MM.1S (cell line): ENCODE measurements around the gene ATM.

Experiments used
- DNase-seq: peaks from one replicate; pipeline ENCODE4 v3.0.0-alpha.2; 2015
- H2AFZ ChIP-seq: fragments of 300-600 bp; sonication (generic); 2 replicates; pipeline ENCODE4 v1.6.0; 2016; ENCODE audit warnings: antibody characterized with exemption, low read length
- H3F3A ChIP-seq: fragments of 300-600 bp; sonication (generic); 2 replicates; pipeline ENCODE4 v1.6.1; 2016; ENCODE audit warnings: mild to moderate bottlenecking, antibody characterized with exemption, low read length, moderate library complexity, mixed read lengths; ENCODE audit not compliant: insufficient read depth
- H3K27ac ChIP-seq: fragments of 300-600 bp; sonication (generic); 2 replicates; pipeline ENCODE4 v1.5.1; 2016; ENCODE audit warnings: mild to moderate bottlenecking, low read length
- H3K27me3 ChIP-seq: fragments of 300-600 bp; sonication (generic); replicated peaks from 2 replicates; pipeline ENCODE4 v1.6.0; 2016; ENCODE audit warnings: low read length; ENCODE audit not compliant: insufficient read depth
- H3K36me3 ChIP-seq: fragments of 300-600 bp; sonication (generic); replicated peaks from 2 replicates; pipeline ENCODE4 v1.6.1; 2016; ENCODE audit warnings: mild to moderate bottlenecking, low read length, mixed read lengths; ENCODE audit not compliant: insufficient read depth
- H3K4me1 ChIP-seq: fragments of 300-600 bp; sonication (generic); 2 replicates; pipeline ENCODE4 v1.6.1; 2016; ENCODE audit warnings: low read length, mixed read lengths
- H3K4me2 ChIP-seq: fragments of 300-600 bp; sonication (generic); 2 replicates; pipeline ENCODE4 v1.6.0; 2016; ENCODE audit warnings: low read depth, low read length
- H3K4me3 ChIP-seq: fragments of 300-600 bp; sonication (generic); 2 replicates; pipeline ENCODE4 v1.5.1; 2016; ENCODE audit warnings: low read length, mixed read lengths
- H3K79me2 ChIP-seq: fragments of 300-600 bp; sonication (generic); 2 replicates; pipeline ENCODE4 v1.6.1; 2016; ENCODE audit warnings: mixed run types, low read length, mixed read lengths
- H3K9ac ChIP-seq: fragments of 300-600 bp; sonication (generic); 2 replicates; pipeline ENCODE4 v1.6.1; 2016; ENCODE audit warnings: low read length, mixed read lengths
- H3K9me2 ChIP-seq: fragments of 300-600 bp; sonication (generic); replicated peaks from 2 replicates; pipeline ENCODE4 v1.6.1; 2016; ENCODE audit warnings: mild to moderate bottlenecking, low read length, mixed read lengths; ENCODE audit not compliant: insufficient read depth
- H3K9me3 ChIP-seq: fragments of 300-600 bp; sonication (generic); replicated peaks from 2 replicates; pipeline ENCODE4 v1.6.1; 2016; ENCODE audit warnings: mild to moderate bottlenecking, low read length, mixed read lengths; ENCODE audit not compliant: insufficient read depth
- H4K20me1 ChIP-seq: fragments of 300-600 bp; sonication (generic); 2 replicates; pipeline ENCODE4 v1.6.1; 2016; ENCODE audit warnings: mild to moderate bottlenecking, low read length, moderate library complexity, mixed read lengths; ENCODE audit not compliant: insufficient read depth
- CTCF ChIP-seq: fragments of 300-600 bp; sonication (generic); IDR thresholded peaks from 2 replicates; pipeline ENCODE4 v1.5.1; 2016; ENCODE audit warnings: antibody characterized with exemption, low read length, mixed read lengths
- EZH2 ChIP-seq: fragments of 300-600 bp; sonication (generic); optimal IDR thresholded peaks from 2 replicates; pipeline ENCODE3; 2017; ENCODE audit warnings: low read depth, mild to moderate bottlenecking, antibody characterized with exemption, low read length, mixed read lengths
- EZH2phosphoT487 ChIP-seq: fragments of 300-600 bp; sonication (generic); IDR thresholded peaks from 2 replicates; pipeline ENCODE4 v1.6.1; 2018; ENCODE audit warnings: antibody characterized with exemption, low read length

ATM gene

DNA sequence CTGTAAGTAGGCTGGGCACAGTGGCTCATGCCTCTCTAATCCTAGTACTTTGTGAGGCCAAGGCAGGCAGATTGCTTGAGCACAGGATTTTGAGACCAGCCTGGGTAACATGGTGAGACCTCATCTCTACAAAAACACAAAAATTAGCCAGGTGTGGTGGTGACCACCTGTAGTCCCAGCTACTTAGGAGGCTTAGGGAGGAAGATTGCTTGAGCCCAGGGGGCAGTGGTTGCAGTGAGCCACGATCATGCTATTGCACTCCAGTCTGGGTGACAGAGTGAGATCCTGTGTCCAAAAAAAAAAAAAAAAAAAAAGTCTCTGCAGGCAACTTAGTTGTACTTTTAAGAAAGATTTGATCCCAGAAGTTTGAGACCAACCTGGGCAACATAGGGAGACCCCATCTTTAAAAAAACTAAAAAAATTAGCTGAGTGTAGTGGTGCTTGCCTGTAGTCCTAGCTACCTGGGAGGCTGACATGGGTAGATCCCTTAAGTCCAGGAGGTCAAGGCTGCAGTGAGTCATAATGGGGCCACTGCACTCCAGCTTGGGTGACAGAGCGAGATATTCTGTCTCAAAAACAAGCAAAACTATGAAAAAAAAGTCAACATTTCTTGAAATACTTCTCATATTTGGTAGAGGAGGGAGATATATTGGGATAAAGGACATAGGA lies 10.5 kb downstream of the ATM start:
- DNase-seq, result no peak
- Histone ChIP-seq H4K20me1 (peaks cover 16% of the 10 kb centered on the region), H3K9ac (no peak overlapping the region), H3K79me2 (no peaks in the 10 kb centered on the region; the same call in 1 of the 2 replicates), H2AFZ (no peak overlapping the region), H3K27ac (no peak overlapping the region), H3K9me2 (no peaks in the 10 kb centered on the region), H3K9me3 (no peaks in the 10 kb centered on the region), H3F3A (peaks cover 16% of the 10 kb centered on the region), H3K36me3 (peaks cover 3% of the 10 kb centered on the region; the same call in 1 of the 2 replicates), H3K4me2 (no peak overlapping the region), H3K4me1 (peaks cover 20% of the 10 kb centered on the region), H3K4me3 (no peak overlapping the region), H3K27me3 (no peaks in the 10 kb centered on the region)
- TF ChIP-seq CTCF (no peak), EZH2phosphoT487 (no peak), EZH2 (no peak)

- no peak overlapping the region for H3K4me2 ChIP-seq
- no peak for DNase-seq
- no peaks in the 10 kb centered on the region; the same call in 1 of the 2 replicates for H3K79me2 ChIP-seq
- H3K4me1 ChIP-seq, result peaks cover 20% of the 10 kb centered on the region
- no peaks in the 10 kb centered on the region for H3K9me2 ChIP-seq
- H3K27me3 ChIP-seq, result no peaks in the 10 kb centered on the region
- peaks cover 16% of the 10 kb centered on the region for H3F3A ChIP-seq
- no peak overlapping the region for H3K4me3 ChIP-seq
- H3K9me3 ChIP-seq, result no peaks in the 10 kb centered on the region
- no peak overlapping the region for H3K27ac ChIP-seq
- H3K36me3 ChIP-seq, result no peaks in the 10 kb centered on the region
- no peak for TF ChIP-seq EZH2phosphoT487
- no peak for TF ChIP-seq CTCF
- no peak for TF ChIP-seq EZH2
- H3K9ac ChIP-seq, result no peak overlapping the region
- peaks cover 16% of the 10 kb centered on the region for H4K20me1 ChIP-seq
- H2AFZ ChIP-seq, result no peak overlapping the region
Observed at GRCh38 chr11:108235192-108235591, 12.3 kb downstream of the ATM start.

- Histone ChIP-seq H3K9me2 (no peaks in the 10 kb centered on the region), H3K9me3 (no peaks in the 10 kb centered on the region), H4K20me1 (peaks cover 16% of the 10 kb centered on the region), H3K27ac (no peak overlapping the region), H3K4me3 (no peak overlapping the region), H3K9ac (no peak overlapping the region), H3K4me1 (peaks cover 20% of the 10 kb centered on the region), H3K79me2 (no peaks in the 10 kb centered on the region; the same call in 1 of the 2 replicates), H3K27me3 (no peaks in the 10 kb centered on the region), H2AFZ (no peak overlapping the region), H3F3A (peaks cover 16% of the 10 kb centered on the region), H3K4me2 (no peak overlapping the region), H3K36me3 (no peaks in the 10 kb centered on the region)
- DNase-seq, result no peak
- TF ChIP-seq CTCF, result no peak
- TF ChIP-seq EZH2phosphoT487, result no peak
- no peak for TF ChIP-seq EZH2
Observed at GRCh38 chr11:108235633-108236032, 12.8 kb downstream of the ATM start.
